CD4-positive, alpha-beta T cell treated with Interleukin-12 subunit alpha and Interleukin-12 subunit beta, for 1 hour (primary cell): ENCODE measurements around the gene ING5.

ENCODE experiments used
- DNase-seq: peaks from one replicate; pipeline ENCODE4 v3.0.0-alpha.2; 2020

ING5 gene

DNA sequence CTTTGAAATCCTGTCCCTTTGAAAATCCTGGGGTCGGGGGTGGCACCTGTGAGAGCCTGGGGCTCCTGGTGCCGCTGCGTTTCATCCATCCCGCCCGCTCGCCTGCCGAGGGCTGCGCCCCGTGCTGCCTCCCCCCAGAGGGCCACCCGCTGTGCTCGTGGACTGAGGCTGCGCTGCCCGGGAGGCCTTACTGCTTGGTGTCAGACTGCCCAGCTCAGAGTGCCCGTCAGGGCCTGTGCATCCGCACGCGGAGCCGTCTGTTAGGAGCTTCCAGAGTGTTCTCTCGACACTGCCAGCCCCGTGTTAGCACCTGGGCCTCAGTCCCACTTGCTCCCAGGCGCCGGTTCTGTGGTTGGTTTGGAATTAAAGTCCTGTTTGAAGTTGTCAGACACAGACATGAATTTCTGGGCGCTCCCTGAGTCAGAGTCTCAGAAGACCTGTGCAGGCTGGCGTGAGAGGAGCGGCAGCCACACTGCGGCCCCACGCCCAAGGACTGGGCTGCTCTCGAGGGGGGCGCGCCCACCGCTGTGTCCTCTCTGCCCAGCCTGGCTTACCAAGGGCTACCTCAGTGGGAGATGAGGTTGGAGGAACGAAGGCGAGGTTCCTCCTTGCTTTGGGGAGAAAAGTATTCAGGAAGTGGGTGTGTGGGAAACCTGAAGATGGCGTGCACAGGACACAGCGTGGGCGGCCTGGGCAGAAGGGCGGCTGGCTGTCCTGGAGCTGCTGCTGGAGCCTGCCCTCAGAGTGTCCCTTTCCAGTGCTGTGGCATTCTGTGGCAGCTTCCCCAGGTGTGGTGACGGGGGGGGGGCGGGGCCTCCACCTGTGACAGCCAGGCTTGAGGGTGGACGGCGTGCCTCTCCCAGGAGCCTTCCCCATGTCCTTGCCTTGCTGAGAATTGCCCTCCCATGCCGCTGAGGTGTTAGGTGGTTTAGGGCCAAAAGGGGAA, 29.3 kb upstream of the ING5 start:
- no peak for DNase-seq

DNA sequence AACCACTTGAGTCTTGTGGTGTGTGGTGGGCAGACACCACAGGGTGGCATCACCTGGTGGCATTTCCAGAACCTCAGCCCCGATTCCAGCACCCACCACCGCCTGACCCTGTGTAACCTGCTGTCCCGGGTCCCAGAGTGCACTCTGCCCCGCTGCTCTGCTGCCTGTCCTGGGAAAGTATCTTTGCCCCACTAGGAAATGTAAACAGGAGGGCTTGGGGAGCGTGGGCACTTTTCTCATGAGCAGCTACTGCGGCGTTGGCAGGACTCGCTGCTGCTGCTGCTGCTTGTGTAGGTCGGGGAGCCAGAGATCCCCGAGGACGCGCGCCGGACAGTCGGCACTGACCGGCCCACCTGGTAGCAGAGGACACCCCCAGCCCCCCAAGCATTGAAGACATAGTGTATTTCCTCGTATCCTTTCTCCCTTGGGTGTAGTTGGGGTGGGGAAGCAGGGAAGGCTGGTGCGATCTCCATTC, 28.6 kb upstream of the ING5 start:
- DNase-seq: no peak

DNA sequence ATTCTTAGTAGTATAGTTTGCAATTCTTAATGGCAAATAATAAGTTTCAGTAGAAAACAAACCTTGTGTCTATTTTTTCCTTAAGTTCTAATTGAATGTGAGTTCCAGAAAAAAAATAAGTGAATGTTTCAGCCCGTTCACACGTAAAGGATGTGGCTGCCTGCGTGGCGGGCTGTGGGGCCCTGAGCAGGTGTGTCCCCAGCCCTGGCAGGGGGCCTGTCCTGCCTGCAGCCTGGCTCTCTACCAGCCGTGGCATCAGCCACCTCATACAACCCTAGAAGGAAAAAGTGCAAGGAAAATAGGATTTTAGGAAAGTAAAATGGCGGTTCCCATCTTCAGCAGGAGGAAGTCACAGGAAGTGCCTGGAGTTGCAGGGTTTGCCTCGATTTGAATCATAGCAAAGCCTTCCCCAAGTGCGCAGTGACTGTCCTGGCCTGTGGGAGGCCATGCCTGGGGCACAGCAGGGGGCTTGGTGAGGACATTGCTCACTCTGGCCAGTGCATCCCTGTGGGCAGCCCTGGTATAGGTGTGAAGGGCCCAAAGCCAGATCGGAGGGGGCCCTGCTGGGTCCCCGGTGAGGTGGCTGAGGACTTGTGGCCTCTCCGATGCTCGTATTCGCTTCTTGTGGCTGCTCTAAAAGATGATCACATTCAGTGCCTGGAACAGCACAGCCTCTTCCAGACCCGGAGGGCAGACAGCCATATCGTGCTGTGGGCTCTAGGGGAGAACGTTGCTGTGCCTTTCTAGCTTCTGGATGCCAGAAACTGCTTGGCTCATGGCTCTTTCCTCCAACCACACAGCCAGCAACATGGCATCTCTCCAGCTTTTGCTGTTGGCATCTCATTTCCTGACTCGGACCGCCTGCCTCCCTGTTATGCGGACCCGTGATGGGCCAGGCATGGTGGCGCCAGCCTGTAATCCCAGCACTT, 27.8 kb upstream of the ING5 start:
- no peak for DNase-seq

DNA sequence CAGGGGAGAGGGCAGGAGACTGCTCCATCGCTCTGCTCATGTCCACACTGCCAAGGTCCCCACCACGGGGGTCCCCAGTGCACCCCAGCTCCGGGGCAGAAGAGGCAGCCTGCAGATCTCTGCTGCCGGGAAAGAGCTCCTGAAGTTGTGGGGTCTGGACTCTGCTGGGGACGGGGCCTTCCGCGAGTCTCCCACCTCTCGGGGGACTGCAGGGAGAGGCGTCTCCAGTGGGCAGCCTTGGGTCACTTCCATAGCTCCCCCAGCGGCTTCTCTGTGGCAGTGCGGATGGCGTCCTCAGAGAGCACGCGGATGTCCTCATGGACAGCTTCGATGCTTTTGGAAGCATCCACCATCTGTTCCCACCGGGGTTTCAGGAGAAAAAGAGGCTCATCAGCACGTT, 26.0 kb upstream of the ING5 start:
- DNase-seq: no peak

DNA sequence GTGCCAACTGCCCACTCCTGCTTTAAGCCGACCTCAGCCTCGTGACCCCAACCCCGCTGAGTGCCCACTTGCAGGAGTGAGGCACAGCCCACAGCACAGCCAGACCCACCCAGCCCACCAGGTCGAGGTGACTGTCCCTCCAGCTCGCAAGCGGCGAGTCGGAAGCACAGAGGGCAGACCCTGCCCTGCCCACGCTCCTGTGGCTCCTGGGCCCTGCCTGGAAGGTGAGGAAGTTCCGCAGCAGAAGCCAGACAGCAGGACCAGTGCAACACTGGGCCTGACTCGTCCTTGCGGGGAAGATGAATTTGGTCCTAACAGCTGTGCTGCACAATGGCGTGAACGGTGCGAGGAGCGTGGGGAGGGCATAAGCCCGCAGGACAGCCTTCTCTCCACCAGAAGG, 25.2 kb upstream of the ING5 start:
- DNase-seq: no peak

DNA sequence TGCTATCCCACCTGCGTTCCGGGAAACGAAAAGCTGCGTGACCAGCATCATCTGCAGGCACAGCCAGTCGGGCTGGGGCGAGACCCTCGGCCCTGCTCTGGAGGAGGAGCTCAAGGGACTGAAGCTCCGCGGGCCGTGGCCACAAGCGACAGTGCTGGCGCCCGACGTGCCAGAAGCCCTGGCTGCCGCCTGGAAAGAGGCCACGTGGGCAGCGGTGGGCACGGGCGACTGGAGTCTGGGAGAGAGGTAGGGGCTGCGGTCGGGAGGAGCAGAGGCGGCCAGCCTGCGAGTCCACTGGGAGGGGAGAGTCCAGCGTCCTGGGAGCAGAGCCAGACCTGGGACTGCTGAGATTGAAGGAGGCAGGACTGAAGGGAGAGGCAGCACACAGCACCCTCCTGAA, 24.4 kb upstream of the ING5 start:
- no peak for DNase-seq

DNA sequence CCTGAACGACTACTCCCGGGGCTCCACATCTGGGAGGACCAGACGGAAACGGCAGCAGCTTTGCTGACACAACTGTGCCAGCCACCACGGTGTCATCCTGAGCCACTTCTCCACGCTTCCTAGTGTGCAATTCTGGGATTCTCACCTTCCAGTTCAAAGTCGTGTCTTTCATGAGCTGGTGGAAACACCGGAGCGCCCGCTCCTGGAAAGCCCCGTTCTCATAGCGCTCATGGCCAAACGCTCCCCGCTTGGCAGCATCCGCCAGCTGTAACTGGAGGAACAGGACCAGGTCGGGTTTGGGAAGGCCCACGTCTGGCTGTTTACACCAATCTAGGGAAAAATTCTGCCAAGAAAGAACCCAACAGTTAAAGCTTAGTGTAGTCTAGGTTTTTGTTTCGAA, 23.5 kb upstream of the ING5 start:
- no peak for DNase-seq

DNA sequence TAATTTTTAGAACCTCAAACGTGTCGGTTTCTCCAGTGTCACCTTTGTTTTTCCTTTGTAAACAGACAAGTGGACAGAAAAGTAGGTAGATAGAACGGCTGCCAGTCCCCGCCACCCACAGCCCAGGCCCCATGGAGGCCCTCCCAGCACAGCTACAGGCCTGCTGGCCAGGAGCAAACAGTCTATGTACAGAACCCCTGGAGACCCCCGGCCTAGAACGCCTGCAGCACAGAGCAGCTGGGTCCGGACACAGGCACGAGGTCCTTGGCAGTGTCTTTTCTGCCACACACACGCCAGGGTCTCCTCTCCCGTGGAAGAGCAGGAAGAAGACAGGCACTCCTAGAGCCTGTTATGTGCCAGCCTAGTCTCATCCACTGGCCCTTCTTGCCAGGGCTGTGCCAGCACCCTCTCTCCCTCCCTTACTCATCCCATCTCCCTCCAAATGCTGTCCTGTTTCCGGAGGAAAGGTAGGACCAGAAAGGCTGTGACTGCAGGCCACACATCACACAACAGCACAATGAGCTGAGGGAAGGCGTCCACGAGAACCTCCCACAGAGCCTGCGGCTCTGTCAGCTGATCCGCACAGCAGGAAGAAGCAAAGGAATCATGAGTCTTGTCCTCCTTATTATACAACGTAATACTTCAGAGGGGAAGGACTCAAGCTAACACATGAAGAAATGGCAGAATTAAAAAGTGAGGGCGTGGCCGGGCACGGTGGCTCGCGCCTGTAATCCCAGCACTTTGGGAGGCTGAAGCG, 22.9 kb upstream of the ING5 start:
- no peak for DNase-seq

DNA sequence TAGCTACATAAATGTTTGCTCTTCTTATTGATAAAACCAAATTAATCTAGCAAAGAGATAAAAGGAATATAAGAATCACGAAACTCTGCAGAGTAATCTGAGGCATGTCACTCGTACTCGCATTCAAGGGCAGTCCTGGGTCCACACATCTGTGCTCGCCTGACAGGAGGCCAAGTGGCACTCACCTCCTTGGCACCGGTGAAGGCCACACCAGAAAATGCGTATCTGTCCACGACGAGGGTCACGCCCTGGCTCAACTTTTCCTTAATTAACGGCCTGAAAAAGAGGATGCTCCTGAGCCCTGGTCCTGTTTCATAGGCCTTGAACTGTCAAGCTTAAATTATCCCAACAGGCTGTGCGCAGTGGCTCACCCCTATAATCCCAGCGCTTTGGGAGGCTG, 21.8 kb upstream of the ING5 start:
- no peak for DNase-seq

DNA sequence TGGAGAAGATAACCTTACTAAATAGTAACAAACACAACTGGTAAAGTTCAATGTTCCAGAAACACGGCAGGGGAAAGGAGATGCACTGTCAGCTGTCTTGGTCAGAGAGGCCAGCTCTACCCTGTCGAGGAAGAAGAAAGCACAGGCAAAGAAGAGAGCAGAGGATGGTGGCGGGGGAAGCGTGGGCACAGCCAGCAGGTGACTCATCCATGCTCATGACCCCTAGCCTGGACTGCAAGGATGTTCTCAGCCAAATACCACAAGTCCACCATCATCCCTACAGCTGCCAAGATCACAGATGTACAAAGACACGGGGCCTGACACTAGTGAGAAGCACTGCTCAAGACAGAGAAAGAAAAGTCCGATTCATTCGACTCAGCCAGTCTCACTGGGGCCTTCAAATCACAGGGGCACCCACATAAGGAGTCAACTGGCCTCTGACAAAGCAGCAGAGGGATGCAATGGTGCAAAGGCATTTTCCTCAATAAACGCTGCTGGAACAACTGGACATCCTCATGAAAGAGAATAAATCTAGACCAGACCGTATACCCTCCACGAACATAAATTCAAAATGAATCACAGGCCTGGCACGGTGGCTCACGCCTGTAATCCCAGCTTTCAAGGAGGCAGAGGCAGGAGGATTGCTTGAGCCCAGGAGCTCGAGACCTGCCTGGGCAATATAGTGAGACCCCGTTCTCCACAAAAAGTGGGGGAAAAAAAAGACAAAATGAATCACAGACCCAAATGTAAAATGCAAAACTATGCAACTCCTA, 20.8 kb upstream of the ING5 start:
- no peak for DNase-seq

DNA sequence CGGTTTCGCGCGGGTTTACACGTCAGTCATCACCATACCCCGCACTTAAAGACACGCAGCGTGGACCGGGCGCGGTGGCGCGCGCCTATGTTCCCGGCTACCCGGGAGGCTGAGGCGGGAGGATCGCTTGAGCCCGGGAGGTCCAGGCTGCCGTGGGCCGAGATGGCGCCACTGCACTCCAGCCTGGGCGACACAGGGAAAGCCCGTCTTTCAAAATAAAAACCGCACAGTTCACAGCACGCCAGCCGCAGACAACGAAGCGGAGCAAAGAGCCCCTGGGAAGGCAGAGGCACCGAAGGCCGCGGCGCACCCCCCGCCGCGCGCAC, 15.6 kb upstream of the ING5 start:
- DNase-seq: no peak

DNA sequence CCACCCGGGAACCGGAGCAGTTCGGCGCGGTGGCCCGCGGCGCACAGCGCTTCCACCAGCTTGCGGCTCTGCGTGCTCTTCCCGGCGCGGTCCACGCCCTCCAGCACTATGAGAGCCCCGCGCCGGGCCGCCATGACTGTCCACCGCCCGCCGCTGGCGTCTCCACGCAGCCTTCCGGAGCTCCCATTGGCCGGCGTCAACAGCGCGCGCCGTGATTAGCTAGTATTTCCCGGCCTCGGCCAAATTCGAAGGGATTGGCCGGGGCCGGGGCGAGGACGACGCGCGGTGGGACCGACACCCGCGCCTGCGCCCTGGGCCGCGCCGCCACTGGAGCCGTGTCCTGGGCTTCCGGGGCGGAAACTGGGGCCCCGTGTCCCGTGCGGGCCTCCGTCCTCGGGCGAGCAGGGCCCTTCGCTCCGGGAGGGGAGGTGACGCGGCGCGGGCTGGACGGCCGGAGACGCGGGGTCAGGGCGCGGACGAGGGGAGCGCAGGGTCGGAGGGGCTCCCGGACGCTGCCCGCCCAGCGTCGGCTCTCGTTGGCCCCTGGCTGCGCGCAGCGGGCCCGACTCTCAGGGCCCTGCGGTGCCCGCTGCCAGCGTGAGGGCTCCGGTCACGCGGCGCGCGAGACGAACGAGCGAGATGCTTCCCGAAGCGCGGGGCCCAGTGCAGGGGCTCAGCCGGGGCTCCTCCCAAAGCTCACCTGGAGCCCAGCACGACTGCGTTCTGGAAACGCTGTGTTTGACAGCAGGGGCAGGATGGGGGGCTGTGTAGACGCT, 15.0 kb upstream of the ING5 start, which contains the start of gene DTYMK:
DTYMK (minus strand) TSS at position 166 of the 776 bp plus-strand sequence; CDS start at position 134, 32 bp downstream.
- DNase-seq: peak; percentile 96

DNA sequence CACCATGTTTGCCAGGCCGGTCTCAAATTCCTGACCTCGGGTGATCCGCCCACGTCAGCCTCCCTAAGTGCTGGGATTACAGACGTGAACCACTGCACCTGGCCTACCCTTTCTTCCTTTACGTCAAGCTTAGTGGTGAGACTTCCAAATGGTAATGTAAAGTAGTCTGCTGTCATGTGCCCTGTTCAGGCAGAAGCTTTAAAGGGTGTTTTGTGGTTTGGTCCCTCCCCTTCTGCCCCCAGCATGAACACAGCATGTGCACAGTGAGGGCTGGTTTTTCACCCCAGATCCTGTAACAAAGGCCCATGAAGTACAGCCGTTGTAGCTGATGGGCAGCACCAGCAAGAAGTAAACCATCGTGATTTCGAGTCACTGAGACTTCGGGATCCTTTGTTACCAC, 12.5 kb upstream of the ING5 start:
- no peak for DNase-seq

DNA sequence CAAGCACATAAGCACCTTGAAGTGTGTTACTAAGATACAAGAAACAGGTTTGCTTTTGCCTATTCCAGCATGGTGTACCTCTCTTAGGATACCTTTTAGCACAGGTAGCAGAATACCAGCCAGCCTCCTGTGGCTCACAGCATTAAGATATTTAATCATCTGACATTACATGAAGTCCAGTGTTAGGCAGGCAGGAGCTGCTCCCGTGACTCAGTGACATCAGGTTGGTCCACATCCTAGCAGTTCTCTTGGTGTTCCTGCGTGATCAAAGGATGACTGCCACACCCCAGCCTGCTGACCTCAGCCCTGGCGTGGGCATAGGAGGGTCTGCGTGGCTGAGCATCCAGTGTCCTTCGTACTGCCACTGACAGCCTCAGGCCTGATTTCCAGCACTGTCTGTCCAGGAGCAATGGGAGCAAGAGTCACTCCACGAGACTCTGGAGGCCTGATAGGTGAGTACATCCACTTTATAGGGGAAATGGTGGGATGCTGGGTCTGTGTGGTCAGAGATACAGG, 11.6 kb upstream of the ING5 start:
- DNase-seq: no peak

DNA sequence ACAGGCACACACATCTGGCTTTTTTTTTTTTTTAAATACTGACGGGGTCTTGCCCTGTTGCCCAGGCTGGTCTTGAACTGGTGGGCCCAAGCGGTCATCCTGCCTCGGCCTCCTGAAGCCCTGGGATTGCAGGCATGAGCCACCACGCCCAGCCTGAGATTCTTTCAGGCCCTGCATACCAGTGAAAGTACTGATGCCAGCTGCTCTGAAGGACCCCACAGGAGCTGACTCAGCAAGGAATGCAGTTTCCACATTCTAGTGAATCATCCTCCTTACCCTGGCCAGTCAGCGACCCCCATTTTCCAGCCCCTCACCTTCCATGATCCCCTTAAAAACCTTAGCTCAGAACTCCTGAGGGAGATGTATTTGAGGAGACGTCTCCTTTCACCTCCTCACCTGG, 9.4 kb upstream of the ING5 start:
- no peak for DNase-seq

DNA sequence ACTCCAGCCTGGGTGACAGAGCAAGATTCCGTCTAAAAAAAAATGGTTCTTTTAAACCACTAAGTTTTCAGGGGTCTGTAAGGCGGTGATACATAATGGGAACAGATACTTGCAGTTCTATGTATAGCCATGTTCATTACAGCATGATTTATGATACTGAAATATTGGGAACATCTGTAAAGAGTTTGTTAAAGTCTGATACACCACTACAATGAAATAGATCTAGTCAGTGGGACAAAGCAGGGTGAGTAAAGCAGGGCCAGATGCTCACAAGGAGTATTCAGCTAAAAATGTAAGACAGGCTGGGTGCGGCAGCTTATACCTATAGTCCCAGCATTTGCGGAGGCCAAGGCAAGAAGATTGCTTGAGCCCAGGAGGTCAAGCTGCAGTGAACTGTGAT, 6.2 kb upstream of the ING5 start:
- DNase-seq: no peak

DNA sequence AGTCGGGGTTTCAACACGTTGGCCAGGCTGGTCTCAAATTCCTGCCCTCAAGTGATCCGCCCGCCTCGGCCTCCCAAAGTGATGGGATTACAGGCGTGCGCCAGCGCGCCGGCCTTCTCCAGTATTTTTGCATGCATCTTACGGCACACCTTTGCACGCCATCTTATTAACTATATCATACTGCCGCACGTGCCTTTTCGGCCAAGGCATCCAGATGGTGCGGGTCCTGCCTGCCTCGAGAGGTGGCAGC, 765 bp upstream of the ING5 start:
- DNase-seq: no peak

DNA sequence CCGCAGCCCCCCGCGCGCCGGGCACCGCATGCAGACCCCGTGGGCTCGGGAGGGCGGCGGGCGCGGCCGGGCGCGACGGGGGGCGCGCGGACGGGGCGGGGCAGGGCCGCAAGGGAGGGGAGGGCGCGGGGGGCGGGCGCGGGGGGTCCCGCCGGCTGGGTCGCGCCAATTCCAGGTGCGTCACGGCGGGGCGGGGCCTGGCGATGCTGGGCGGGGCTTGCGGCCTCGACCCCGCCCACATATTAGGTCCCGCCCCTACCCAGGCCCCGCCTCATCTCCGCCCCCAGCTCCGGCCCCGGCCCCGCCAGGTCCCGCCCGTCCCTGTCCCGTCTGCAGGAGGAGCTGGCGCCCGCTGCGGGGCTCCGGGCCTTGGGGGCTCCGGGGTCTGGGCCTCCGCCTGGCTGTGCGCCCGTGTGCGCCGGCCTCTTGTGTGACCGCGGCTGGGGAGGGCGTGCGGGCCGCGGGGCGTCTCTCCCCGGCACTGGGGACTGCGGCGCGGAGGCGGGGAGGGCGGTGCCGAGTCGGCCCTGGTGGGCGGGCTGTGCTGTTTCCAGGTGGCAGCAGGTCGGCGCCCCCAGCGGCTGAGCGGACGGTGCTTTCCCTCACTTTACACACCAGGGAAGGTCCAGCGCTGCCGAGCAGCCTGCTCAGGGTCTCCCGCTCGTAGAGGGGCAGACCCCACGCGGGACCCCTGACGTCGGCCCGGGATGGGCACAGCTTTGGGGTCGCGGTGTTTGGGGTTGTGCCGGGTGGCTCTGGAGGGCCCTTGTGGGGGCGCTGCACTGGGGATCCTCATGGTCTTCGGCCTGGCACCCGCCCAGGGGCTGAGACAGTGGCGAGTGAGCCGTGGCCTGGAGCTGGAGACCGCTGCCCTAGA, 554 bp downstream of the ING5 start:
- DNase-seq: peak; percentile 89

DNA sequence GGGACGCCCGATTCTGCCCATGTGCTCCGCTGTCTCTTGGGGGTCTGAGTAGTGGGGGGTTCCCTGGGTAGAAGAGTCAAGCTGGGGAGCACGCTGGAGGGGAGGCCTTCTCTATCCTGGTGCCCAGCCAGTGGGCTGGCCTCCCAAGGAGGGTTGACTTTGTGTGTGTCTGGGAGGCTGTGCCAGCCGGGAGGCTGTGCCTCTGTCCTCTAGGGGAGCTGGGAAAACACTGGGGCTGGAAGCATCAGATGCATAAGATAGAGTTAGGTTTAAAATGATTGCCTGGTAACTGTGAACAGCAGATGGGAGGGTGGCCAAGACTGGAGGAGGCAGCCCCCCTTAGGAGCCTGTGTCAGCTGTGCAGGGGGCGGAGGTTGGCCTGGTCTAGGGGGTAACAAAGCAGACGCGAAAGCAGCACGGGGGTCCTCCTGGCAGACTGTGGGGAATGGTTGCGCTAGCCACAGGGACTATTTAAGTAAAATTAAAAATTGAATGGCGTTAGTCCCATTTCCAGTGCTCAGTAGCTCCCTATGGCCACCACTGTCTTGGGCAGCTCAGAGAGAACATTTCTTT, 1.3 kb downstream of the ING5 start:
- no peak for DNase-seq

DNA sequence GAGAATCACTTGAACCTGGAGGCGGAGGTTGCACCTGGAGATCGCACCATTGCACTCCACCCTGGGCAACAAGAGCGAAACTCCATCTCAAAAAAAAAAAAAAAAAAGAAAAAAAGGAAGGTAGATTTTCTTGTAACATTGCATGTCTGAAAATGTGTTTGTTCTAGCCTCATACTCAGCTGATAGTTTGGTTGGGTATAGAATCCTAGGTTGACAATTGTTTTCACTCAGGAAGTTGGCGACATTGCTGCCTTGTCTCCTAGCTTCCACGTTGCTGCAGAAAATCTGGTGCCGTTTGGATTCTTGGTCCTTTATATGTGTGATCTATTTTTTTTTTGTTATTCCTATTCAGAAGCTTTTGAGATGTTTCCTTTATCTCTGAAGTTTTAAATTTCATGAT, 4.7 kb downstream of the ING5 start:
- no peak for DNase-seq
